Keratinocyte (primary cell): ENCODE results near the gene ZNF185.

Experiments used
- EZH2 ChIP-seq: IDR thresholded peaks from one replicate; pipeline ENCODE4 v1.6.1; 2012; ENCODE audit warnings: inconsistent platforms, mild to moderate bottlenecking, low read length, moderate library complexity
- TF ChIP-seq, protein P1 (sequence below), 3 experiments: IDR thresholded peaks in 1 of 3; conservative IDR thresholded peaks in 1 of 3; optimal IDR thresholded peaks in 1 of 3; 2 replicates in 2 of 3; 3 replicates in 1 of 3; pipeline versions ENCODE3 to v1.5.1; 2011; ENCODE audit warnings: low read length in 3 of 3, mild to moderate bottlenecking in 3 of 3, moderate library complexity in 2 of 3, control low read depth in 1 of 3, inconsistent platforms in 1 of 3; ENCODE audit not compliant: insufficient read depth in 2 of 3; ENCODE audit errors: extremely low read depth in 1 of 3

DNA sequence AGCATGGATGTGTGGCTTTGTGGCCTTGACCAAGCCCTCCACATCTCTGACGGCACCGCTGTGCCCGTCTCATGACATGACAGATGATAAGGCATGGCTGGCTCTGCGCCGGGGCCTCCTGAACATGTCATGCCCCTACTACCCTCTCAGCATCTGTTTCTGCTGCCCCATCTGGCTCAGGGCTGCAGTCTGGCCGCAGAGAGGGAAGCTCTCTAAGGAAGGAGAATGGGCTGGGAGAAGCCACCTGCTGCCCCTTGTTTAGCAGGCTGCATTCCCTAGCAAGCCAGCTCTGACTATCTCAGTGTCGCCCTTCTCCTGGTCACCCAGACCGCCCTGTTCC, 7.2 kb downstream of the ZNF185 start:
- TF ChIP-seq, protein P1, sequence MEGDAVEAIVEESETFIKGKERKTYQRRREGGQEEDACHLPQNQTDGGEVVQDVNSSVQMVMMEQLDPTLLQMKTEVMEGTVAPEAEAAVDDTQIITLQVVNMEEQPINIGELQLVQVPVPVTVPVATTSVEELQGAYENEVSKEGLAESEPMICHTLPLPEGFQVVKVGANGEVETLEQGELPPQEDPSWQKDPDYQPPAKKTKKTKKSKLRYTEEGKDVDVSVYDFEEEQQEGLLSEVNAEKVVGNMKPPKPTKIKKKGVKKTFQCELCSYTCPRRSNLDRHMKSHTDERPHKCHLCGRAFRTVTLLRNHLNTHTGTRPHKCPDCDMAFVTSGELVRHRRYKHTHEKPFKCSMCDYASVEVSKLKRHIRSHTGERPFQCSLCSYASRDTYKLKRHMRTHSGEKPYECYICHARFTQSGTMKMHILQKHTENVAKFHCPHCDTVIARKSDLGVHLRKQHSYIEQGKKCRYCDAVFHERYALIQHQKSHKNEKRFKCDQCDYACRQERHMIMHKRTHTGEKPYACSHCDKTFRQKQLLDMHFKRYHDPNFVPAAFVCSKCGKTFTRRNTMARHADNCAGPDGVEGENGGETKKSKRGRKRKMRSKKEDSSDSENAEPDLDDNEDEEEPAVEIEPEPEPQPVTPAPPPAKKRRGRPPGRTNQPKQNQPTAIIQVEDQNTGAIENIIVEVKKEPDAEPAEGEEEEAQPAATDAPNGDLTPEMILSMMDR (optimal IDR thresholded peaks at IDR 0.05 in 1 of 3, IDR thresholded peaks at IDR 0.05 in 1 of 3, conservative IDR thresholded peaks at IDR 0.05 in 1 of 3; ENCODE audit: extremely low read depth in 1 of 3, insufficient read depth in 2 of 3, low read length in 3 of 3), result no peak
- TF ChIP-seq EZH2, result no peak
